A673 (cell line): ENCODE data around the gene RFT1.

Source experiments
- CTCF ChIP-seq: fragments of 300-800, 200-600 bp; sonication (generic); conservative IDR thresholded peaks from 2 replicates; pipeline ENCODE4 v1.5.1; 2017; ENCODE audit warnings: low read depth, mild to moderate bottlenecking, antibody characterized with exemption, low read length, moderate library complexity, mixed read lengths
- EZH2 ChIP-seq: fragments of 200-600 bp; sonication (generic); IDR thresholded peaks from 2 replicates; pipeline ENCODE4 v1.6.1; 2017; ENCODE audit warnings: borderline replicate concordance, low read depth, mild to moderate bottlenecking, mixed read lengths, antibody characterized with exemption, low read length; ENCODE audit not compliant: poor library complexity, severe bottlenecking

GRCh38 chr3:53051929-53052328 lies 78.3 kb downstream of the RFT1 start:
- TF ChIP-seq CTCF (no peak), EZH2 (no peak)
